Ramos (cell line): ENCODE data around the gene CTBP1.

Experiments used
- in situ Hi-C: fragments of 300-500 bp; cut with MboI; formaldehyde crosslinking; loops from one replicate; pipeline ENCODE4 v1.14.3; 2022; ENCODE audit warnings: low sequenced_read_pairs; ENCODE audit not compliant: unreplicated experiment

The CTBP1 gene

DNA sequence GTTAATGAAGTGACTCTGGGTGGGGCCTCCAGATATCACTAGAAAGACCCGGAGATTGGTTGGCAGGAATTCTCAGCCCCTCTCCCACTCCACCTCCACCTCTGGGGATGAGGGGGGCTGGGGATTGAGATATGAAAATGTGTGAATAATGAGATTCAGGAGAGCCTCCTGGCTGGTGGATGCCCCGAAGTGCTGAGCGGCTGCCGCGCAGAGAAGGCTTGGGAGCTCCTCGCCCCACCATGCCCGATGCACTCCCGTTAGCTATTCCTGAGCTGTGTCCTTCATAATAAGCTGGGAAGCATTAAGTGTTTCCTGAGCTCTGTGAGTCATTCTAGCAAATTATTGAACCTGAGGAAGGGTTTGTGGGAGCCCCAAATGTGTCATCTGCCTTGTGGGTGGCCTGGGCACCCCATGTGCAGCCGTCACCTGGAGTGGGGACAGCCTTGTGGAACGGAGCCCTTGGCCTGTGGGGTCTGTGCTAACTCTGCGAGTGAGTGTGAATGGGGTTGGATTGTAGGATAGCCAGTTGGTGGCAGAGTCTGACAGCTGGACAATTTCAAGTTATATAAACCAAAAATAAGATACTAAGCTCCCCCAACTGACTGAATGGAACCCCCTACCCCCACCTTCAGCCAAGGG lies 36.3 kb upstream of the CTBP1 start:
- in situ Hi-C loops: no loop called here

DNA sequence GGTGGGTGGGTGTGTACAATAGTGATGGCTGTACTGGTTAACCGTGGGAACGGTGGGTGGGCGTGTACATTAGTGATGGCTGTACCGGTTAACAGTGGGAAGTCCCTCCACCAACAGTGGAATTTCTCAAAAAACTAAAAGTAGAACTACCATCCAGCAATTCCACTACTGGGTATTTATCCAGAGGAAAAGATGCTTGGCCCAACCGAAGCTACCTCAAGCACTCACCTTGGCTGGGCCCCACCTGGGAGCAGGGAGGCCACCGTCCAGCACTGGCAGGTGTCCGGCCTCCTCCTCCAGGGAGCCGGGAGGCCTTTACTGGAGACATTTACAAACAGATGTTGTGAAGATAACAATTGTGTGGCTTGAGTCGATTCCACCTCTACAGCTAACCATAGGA lies 34.8 kb upstream of the CTBP1 start:
- in situ Hi-C loops: no loop called here

DNA sequence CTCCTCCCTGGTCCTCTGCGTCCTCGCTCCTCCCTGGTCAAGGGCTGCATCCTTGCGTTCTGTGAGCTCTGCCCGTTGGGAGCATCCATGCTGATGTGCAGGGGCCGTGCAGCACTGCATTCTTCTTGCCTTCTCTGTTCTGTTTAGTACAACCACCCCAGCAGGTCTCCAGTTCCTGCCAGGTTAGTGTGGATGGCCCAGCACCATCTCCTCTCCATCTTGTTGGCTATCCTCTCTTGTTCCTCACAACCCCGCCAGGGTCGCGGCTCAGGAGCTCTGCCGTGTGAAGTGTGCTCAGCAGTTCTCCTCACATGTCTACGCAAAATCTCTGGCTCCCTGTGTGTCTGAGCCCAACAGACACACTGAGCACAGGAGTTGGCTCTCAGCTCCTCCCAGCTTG lies 30.3 kb upstream of the CTBP1 start:
- in situ Hi-C loops: no loop called here

DNA sequence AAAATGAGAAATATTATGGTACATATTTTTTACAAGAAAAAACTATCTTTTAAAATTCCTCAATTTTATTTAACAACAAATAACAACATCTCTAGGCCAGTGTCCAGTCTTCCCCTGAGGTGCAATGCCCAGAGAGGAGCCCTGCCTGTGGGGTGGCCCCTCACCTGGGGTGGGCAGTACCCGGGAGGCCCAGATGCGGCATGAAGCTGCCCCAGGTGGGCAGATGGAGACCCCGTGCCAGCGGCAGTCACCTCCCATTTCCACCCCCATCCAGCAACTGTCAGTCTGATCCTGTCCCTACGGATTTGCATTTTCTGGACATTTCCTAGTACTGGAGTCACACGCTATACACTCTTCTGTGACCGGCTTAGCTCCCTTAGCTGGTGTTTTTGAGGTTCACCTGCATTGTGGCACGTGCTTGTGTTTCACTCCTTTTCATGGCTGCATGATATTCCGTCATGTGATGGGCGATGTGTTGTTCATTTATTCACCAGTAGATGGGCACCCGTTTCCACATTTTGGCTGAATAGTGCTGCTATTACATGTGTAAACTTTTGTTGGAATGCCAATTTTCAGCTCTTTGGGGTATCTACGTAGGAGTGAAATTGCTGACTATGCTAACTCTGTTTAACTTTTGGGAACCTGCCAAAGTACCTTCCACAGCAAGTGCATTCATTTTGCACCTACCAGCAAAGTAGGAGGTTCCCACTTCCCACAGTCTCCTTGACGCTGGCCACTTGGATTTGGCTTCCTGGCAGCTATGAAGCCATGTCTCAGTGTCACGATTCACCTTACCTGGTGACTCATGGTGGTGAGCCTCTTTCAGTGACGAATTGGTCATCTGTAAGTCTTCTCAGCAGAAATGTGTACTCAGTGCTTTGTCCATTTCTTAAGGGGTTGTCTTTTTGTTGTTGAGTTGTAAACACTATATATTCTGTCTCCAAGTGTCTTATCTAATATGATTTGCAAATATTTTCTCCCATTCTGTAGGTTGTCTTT lies 29.0 kb upstream of the CTBP1 start:
- in situ Hi-C loops: no loop called here

DNA sequence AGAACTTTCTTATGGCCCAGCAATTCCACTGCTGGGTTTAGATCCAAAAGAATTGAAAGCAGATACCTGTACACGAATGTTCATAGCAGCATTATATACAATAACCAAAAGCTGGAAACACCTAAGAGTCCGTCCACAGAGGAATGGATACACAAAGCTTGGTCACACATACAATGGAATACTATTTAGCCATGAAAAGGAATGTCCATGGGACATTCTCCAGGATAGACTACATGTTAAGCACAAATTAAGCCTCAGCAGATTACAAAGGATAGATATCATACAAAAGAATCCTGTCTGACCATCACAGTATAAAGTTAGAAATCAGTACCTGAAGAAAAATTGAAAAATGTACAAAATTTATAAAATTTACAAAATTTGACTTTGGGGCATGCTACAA lies 28.1 kb upstream of the CTBP1 start:
- in situ Hi-C loops: no loop called here

DNA sequence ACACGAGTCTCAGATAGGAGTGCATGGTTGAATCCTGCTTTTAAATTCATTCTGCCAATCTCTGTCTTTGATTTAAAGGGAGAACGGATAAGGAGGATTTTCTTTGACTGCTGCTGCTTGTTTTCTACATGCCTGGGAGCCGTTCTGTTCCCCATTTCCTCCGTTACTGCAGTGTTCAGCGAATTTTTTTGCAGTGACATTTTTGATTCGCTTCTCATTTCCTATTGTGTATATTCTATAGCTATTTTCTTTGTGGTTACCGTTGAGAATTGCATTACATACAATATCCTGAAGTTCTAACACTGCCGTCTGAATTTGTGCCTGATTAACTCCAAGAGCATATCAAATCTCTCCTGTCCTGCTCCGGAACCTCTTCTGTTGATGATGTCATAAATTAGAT lies 25.9 kb upstream of the CTBP1 start:
- in situ Hi-C loops: no loop called here

DNA sequence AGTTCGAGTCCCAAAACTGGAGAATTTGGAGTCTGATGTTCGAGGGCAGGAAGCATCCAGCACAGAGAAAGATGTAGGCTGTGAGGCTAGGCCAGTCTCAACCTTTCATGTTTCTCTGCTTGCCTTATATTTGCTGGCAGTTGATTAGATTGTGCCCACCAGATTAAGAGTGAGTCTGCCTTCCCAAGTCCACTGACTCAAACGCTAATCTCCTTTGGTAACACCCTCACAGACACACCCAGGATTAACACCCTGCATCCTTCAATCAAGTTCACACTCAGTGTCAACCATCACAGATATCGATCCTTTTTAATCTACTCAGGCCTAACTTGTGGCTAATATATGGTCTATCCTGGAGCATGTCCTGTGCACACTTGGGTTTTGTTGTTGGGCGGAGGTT lies 22.8 kb upstream of the CTBP1 start:
- in situ Hi-C loops: no loop called here

DNA sequence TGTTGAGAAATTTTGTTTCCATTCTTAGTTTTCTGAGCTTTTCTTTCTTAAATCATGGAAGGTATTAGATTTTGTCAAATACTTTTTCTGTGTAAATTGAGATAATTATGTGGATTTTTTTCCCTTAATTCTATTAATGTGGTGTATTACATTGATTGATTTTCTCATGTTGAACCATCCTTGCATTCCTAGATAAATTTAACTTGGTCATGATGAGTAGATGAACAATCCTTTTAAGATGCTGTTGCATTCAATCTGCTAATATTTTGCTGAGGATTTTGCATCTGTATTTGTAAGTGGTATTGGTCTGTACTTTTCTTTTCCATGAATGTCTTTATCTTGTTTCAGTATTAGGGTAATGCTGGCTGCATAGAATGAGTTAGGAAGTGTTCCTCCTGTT lies 20.3 kb upstream of the CTBP1 start:
- in situ Hi-C loops: loop anchor here (5.0 kb wide), 1 partner anchor 137 kb away; no protein-coding TSS in a partner anchor

DNA sequence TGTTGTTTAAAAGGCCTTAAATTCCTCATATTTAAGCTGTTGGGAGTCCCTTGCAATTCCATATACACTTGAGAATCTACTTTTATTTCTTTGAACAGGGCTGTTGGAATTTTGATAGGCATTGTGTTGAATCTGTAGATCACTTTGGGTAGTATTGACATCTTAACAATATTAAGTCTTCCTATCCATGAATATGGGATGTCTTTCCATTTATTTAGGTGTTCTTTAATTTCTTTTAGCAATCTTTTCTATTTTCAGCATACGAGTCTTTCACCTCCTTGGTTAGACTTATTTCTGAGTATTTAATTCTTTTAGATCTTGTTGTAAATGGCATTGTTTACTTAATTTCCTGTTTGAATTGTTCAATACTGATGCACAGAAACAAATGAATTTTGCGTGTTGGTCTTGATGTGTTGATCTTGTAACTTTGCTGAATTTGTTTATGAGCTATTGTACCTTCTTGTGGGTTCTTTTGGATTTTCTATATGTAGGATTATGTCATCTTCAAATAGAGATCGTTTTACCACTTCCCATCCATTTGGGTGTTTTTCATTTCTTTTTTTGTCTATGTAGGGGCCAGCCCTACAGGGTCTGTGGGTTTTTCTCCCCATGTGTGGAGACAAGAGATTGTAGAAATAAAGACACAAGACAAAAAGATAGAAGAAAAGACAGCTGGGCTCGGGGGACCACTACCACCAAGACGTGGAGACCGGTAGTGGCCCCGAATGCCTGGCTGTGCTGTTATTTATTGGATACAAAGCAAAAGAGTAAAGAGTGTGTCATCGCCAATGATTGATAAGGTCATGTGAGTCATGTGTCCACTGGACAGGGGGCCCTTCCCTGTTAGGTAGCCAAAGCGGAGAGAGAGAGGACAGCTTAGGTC lies 18.2 kb upstream of the CTBP1 start:
- in situ Hi-C loops: loop anchor here (5.0 kb wide), 1 partner anchor 135 kb away; no protein-coding TSS in a partner anchor

DNA sequence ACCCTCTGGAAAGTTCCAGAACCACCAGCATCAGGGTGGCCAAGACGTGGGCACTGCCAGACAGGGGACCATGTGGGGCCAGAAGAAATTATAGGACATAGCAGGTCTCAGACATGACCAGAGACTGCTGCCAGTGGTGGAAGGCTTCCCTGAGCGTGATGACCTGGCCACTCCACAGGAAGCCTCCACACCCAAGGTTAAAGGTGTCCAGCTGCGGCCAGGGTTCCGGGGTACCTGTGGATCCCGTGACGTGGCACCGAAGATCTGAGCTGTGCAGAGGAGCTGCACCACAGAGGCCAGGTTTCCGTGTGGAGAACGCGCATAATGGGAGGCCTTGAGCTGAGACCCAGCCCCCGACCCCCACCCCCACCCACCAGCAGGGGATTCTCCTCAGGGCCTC lies 16.4 kb upstream of the CTBP1 start:
- in situ Hi-C loops: loop anchor here (5.0 kb wide), 1 partner anchor 133 kb away; no protein-coding TSS in a partner anchor

DNA sequence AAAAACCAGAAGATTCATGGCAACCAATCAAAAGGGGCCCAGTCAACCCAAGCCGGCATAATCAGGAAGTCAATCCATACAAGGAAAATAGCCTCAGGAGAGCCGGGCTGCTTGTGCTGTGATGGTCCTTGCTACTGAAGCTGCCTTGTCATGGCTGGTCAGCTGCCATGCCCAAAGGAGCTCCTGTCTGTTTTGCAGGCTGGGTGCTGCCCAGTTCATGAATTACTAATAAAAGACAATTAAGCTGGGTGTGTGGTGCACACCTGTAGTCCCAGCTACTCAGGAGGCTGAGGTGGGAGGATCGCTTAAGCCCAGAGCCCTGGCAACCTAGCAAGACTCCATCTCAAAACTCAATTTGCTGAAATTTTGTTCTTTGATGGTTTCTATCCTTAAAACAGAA lies 16.0 kb upstream of the CTBP1 start:
- in situ Hi-C loops: loop anchor here (5.0 kb wide), 1 partner anchor 133 kb away; no protein-coding TSS in a partner anchor

DNA sequence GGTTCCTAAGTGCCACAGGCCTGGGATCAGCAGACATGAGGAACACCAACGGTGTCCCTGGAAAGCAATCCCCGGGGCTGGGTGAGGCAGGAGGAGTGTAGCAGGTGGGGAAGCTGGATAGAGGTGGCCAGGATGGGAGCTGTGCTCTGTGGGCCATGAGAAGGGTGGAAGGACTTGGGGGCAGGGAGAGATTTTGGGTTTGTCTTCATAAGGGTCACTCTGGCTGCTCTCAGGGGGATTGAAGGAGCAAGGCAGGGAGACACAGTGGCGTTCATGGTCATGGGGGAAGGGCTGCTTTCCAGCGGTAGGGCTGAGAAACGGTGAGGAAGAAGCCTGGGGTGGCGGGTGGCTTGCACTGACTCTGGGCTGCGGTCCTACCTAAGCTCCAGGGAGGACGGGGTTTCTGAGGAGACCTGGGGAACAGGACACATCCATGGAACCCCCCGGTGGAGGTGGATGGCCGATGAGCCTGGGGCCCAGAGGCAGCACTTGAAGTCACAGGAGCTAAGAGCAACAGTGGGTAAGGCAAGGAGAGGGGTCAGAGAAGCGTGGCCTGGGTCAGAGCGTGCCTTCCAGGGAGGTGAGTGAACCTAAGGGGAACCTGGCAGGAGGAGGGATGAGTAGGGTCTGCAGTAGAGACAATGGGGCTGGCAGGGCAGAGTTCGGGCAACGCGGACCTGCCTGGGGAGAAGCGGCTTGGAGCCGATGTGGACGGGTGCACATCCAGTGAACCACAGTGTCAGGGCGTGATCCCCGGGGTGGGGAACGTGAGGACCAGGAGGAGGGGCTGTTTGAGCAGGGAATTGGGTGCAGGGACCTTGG lies 12.4 kb upstream of the CTBP1 start:
- in situ Hi-C loops: no loop called here

DNA sequence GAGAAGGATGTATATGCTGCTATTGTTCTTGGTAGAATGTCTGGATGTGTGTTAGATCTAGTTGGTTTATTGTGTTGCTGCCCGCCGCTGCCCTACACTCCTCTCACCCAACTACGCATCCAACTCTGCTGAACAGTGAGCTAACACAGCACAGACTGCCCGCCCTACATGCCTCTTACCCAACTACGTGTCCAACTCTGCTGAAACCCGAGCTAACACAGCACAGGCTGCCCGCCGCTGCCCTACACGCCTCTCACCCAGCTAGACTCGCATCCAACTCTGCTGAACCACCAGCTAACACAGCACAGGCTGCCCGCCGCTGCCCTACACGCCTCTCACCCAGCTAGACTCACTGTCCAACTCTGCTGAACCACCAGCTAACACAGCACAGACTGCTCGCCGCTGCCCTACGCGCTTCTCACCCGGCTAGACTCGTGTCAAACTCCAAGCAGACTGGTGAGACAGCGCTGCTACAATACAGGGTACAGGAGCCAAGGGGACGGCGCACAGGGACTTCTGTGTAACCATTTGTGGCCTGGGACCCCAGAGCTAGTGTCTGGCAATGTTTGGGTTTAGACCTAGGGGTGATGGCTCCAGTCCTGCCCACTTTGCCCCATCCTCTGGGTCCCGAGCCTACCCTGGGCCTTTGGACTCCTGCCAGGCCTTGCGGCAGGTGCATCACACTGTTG lies 11.6 kb upstream of the CTBP1 start:
- in situ Hi-C loops: no loop called here

DNA sequence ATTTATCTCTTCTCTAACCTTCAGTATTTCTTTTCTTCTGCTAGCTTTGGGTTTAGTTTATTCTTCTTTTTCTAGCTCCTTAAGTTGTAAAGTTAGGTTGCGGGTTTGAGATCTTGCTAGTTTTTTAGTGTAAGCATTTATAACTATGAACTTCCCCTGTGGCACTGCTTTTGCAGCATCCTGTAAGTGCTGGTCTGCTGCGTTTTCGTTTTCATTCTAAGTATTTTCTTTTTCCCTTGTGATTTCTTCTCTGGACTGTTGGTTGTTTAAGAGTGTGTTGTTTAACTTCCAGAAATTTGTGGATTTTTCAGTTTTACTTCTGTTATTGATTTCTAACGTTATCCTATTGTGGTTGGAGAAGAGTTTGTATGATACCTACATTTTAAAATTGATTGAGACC lies 11.0 kb upstream of the CTBP1 start:
- in situ Hi-C loops: no loop called here

DNA sequence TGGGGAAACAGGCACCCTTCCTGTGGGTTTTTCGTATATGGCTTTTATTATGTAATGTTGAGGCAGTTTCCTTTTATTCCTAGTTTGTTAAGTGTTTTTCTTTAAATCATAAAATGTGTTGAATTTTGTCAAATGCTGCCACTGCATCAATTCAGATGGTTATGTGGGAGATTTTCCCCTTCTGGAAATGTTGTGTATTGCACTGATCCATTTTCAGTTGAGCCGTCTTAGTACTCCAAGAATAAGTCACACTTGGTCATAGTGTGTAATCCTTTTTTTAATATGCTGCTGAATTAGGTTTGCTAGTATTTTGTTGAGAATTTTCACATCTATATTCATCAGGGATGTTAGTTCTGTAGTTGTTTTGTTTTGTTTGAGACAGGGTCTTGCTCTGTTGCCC lies 9.5 kb upstream of the CTBP1 start:
- in situ Hi-C loops: no loop called here

DNA sequence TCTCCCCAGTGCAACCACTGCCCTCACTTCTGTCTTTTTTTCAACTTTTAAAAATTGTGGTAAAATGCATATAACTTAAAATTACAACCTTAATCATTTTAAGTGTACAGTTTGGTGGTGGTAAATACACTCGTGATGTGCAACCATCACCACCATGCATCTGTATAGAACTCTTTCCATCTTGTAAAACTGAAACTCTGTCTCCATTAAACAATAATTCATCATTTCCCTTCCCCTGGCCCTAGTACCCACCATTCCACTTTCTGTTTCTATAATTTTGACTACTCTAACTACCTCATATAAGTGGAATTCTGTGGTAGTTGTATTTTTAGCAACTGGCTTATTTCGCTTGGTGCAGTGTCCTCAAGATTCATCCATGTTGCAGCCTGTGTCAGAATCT lies 6.8 kb upstream of the CTBP1 start:
- in situ Hi-C loops: no loop called here

DNA sequence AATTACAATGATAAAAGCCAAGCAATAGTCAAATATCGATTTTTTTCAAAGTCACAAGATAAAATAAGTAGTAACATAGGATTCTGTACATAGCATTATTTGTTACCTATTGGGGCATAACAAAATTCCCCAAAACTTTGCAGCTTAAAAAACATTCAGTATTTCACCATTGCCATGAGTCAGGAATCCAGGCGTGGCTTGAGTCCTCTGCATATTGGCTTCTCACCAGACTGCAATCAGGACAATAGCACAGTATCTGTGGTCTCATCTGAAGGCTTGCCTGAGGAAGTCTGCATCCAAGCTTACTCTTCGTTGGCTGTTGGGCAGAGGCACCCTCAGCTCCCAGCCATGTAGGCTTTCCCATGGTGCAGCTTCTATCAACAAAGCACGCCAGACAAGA lies 6.2 kb upstream of the CTBP1 start:
- in situ Hi-C loops: no loop called here

DNA sequence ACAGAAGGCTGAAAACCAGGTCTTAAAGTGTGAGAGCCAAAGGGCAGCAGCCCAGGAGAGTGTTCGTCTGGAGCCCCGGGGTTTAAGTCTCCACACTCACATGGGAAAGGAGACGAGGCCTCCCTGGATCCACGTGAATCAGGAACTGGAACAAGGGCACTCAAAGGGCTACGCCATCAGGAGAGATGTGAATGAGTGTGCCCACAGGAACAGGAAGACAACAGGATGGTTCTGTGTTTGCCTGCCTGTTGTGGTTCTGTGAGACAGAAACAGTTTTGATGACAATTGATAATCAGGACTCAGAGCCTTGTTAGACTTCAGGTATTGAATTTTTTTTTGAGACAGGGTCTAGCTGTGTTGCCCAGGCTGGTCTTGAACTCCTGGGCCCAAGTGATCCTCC lies 4.9 kb upstream of the CTBP1 start:
- in situ Hi-C loops: loop anchor here (5.0 kb wide), 1 partner anchor 98 kb away; no protein-coding TSS in a partner anchor

DNA sequence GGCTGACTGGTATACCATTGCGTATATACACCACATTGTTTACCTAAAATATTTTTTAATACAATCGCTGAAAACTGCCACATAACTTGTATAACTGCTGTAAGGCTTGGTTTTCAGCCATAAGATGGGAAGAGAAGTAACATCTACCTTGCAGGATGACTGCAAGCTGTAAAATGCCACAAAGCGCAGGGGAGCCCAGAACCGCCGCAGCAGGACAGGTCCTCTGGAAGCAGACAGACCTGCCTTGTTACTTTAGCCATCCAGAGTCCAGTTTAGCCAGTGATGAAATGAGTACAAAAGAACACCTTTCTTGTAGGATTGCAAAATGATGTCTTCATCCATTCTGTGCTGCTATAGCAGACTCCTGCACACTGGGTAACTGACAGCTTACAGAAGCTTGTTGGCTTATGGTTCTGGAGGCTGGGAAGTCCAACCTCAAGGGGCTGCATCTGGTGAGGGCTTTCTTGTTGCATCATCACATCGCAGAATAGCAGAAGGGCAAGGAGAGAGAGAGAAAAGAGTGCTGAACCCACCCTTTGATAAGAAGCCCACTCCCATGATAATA lies 4.1 kb upstream of the CTBP1 start:
- in situ Hi-C loops: loop anchor here (5.0 kb wide), 1 partner anchor 99 kb away; no protein-coding TSS in a partner anchor
